K562 (cell line): ENCODE data around the gene WDR88. TPM values are rescaled to one million over a fixed set of nuclear protein-coding genes. Genes with fewer than 3 reads are reported as not detected.
A peak's percentile ranks its signal among the peaks of the same experiment; 100 is the strongest.

Experiments
- AFF1 ChIP-seq, 2 experiments: fragments of 450-650 bp; IDR thresholded peaks; 2 replicates each; pipeline ENCODE4 v1.6.1; 2018; ENCODE audit warnings: mild to moderate bottlenecking in 2 of 2, low read depth in 1 of 2; ENCODE audit not compliant: partially characterized antibody in 2 of 2
- FIP1L1 ChIP-seq: fragments of 200-400 bp; formaldehyde crosslinking; IDR thresholded peaks from 2 replicates; pipeline ENCODE4 v1.6.1; 2018; ENCODE audit warnings: mild to moderate bottlenecking, low read depth, low read length; ENCODE audit not compliant: poor library complexity, severe bottlenecking
- FOXK2 ChIP-seq, 2 experiments: fragments of 450-650 bp; IDR thresholded peaks in 1 of 2; conservative IDR thresholded peaks in 1 of 2; 2 replicates each; pipeline ENCODE4 v1.6.1; 2016; ENCODE audit warnings: low read depth in 2 of 2, mild to moderate bottlenecking in 1 of 2
- FOXP1 ChIP-seq: sonication (generic); formaldehyde crosslinking; IDR thresholded peaks from 2 replicates; pipeline ENCODE4 v1.8.0; 2022; ENCODE audit warnings: mild to moderate bottlenecking, missing genetic modification reagents
- ILF3 ChIP-seq: fragments of 450-650 bp; IDR thresholded peaks from 2 replicates; pipeline ENCODE4 v1.6.1; 2018; ENCODE audit warnings: antibody characterized with exemption, mild to moderate bottlenecking, moderate library complexity, borderline replicate concordance
- KDM4B ChIP-seq, 2 experiments: fragments of 450-650 bp in 1 of 2; sonication (generic) in 1 of 2; IDR thresholded peaks; 2 replicates each; pipeline ENCODE4 v1.6.1; 2016 to 2017; ENCODE audit warnings: borderline replicate concordance in 2 of 2, antibody characterized with exemption in 1 of 2, low read depth in 1 of 2, mild to moderate bottlenecking in 1 of 2
- KLF13 ChIP-seq: fragments of 450-650 bp; IDR thresholded peaks from 2 replicates; pipeline ENCODE4 v1.6.1; 2016; ENCODE audit warnings: missing genetic modification characterization, low read depth, mild to moderate bottlenecking, missing compliant biosample characterization, moderate library complexity, borderline replicate concordance
- MAFF ChIP-seq: IDR thresholded peaks from 2 replicates; pipeline ENCODE4 v1.6.1; 2012; ENCODE audit warnings: low read length, improper control_type of control experiment
- MTA3 ChIP-seq: fragments of 450-650 bp; formaldehyde crosslinking; IDR thresholded peaks from 2 replicates; pipeline ENCODE4 v1.6.1; 2017; ENCODE audit warnings: mild to moderate bottlenecking, borderline replicate concordance
- NCOR1 ChIP-seq: fragments of 450-650 bp; IDR thresholded peaks from 2 replicates; pipeline ENCODE4 v1.6.1; 2016; ENCODE audit warnings: mild to moderate bottlenecking, moderate library complexity
- POLR2H ChIP-seq: IDR thresholded peaks from 2 replicates; pipeline ENCODE4 v1.6.1; 2016; ENCODE audit warnings: missing genetic modification characterization, low read depth, mild to moderate bottlenecking, control low read depth, missing compliant biosample characterization, moderate library complexity
- POLR3G ChIP-seq: IDR thresholded peaks from 2 replicates; pipeline ENCODE4 v1.6.1; 2011; ENCODE audit not compliant: insufficient read length, insufficient replicate concordance; ENCODE audit errors: extremely low read depth
- PPARD ChIP-seq: fragments of 250-450 bp; sonication (Bioruptor Pico); IDR thresholded peaks from 2 replicates; pipeline ENCODE4 v1.8.0; 2022; ENCODE audit warnings: inconsistent platforms, mild to moderate bottlenecking, moderate library complexity
- RB1 ChIP-seq: fragments of 450-650 bp; IDR thresholded peaks from 2 replicates; pipeline ENCODE4 v1.6.1; 2017; ENCODE audit warnings: low read depth, mild to moderate bottlenecking
- RBM14 ChIP-seq: fragments of 200-400 bp; formaldehyde crosslinking; IDR thresholded peaks from 2 replicates; pipeline ENCODE4 v1.6.1; 2018; ENCODE audit warnings: low read depth, mild to moderate bottlenecking, low read length, moderate library complexity, borderline replicate concordance; ENCODE audit not compliant: insufficient read depth
- RBM22 ChIP-seq: fragments of 200-400 bp; formaldehyde crosslinking; IDR thresholded peaks from 2 replicates; pipeline ENCODE4 v1.6.1; 2018; ENCODE audit warnings: low read length, low read depth; ENCODE audit not compliant: poor library complexity, severe bottlenecking
- RFX7 ChIP-seq: fragments of 250-450 bp; sonication (Bioruptor Pico); IDR thresholded peaks from 2 replicates; pipeline ENCODE4 v1.5.1; 2021; ENCODE audit warnings: mild to moderate bottlenecking
- SOX6 ChIP-seq: fragments of 450-650 bp; IDR thresholded peaks from 2 replicates; pipeline ENCODE4 v1.6.1; 2014; ENCODE audit warnings: mild to moderate bottlenecking
- STAT5A ChIP-seq: IDR thresholded peaks from 2 replicates; pipeline ENCODE4 v1.6.1; 2012; ENCODE audit warnings: low read length, inconsistent platforms, borderline replicate concordance
- TARDBP ChIP-seq: fragments of 450-650 bp; IDR thresholded peaks from 2 replicates; pipeline ENCODE4 v1.6.1; 2016
- TFAP4 ChIP-seq: sonication (generic); formaldehyde crosslinking; IDR thresholded peaks from 2 replicates; pipeline ENCODE4 v1.8.0; 2022; ENCODE audit warnings: missing genetic modification reagents, mild to moderate bottlenecking, moderate library complexity, borderline replicate concordance
- U2AF1 ChIP-seq: fragments of 200-400 bp; formaldehyde crosslinking; optimal IDR thresholded peaks from 2 replicates; pipeline ENCODE3; 2017; ENCODE audit warnings: mild to moderate bottlenecking, low read depth, low read length, moderate library complexity
- ZNF384 ChIP-seq: IDR thresholded peaks from 2 replicates; pipeline ENCODE4 v1.6.1; 2012; ENCODE audit warnings: low read depth, low read length, improper control_type of control experiment
- ZNF830 ChIP-seq: fragments of 250-450 bp; sonication (Bioruptor Pico); IDR thresholded peaks from 2 replicates; pipeline ENCODE4 v1.5.0; 2021; ENCODE audit warnings: mild to moderate bottlenecking
- polyA plus RNA-seq, 8 experiments: library from polyadenylated mRNA; depleted of rRNA in 4 of 8; stranded (reverse) in 5 of 8; unstranded in 3 of 8; fragments of >200 nt; fragmentation: Nextera tagmentation in 2 of 8; fragmentation: Illumina TruSeq in 1 of 8; extraction: Ambion mirVana in 2 of 8; extraction: Trizol in 1 of 8; gene quantifications; 2 replicates each; pipeline versions ENCODE4 v1.2.1 to v1.2.3, GENCODE V29; 2011 to 2014; ENCODE audit warnings: inconsistent platforms in 1 of 8, missing spikeins in 1 of 8
- total RNA-seq, 7 experiments: library from RNA; depleted of rRNA in 6 of 7; stranded (reverse); fragments of >200 nt in 6 of 7; fragmentation: Illumina TruSeq in 2 of 7; extraction: Trizol in 2 of 7; gene quantifications; 2 replicates each; pipeline versions ENCODE4 v1.2.1 to v1.2.3, GENCODE V29; 2011 to 2021; ENCODE audit warnings: low replicate concordance in 1 of 7

The WDR88 gene
- total and polyA plus RNA-seq, 9 of the 15 experiments (the other 6 are each of a cell fraction or from before 2014, with no cell fraction given), result 0.03 to 0.04 TPM; not detected in 7

- TF ChIP-seq ZNF830 (CRISPR knock-in tag) (no peak), MTA3 (peak; percentile 62; the same call in 1 of the 2 replicates), ILF3 (no peak), MAFF (peak; percentile 63; the same call in 1 of the 2 replicates), RBM14 (no peak), SOX6 (peak; percentile 93), PPARD (no peak), AFF1 (IDR thresholded peaks at IDR 0.05; ENCODE audit: low read depth in 1 of 2, partially characterized antibody in 2 of 2) (peak in 1 of 2 experiments; percentile 62), ZNF384 (no peak), STAT5A (peak; percentile 63; the same call in 1 of the 2 replicates), RFX7 (CRISPR knock-in tag) (no peak), KDM4B (IDR thresholded peaks at IDR 0.05; ENCODE audit: borderline replicate concordance in 2 of 2, low read depth in 1 of 2) (no peak), TFAP4 (no peak), POLR3G (no peak), RBM22 (no peak), FIP1L1 (no peak), POLR2H (tag) (no peak), FOXK2 (conservative IDR thresholded peaks at IDR 0.05 in 1 of 2, IDR thresholded peaks at IDR 0.05 in 1 of 2; ENCODE audit: low read depth in 2 of 2) (peak in 1 of 2 experiments; percentile 64), U2AF1 (no peak), FOXP1 (CRISPR knock-in tag) (no peak), RB1 (peak; percentile 40; the same call in 1 of the 2 replicates), NCOR1 (peak; percentile 86), KLF13 (no peak), TARDBP (peak; percentile 47; the same call in 1 of the 2 replicates)
Measured at GRCh38 chr19:33100894-33101644, 30.8 kb upstream of the WDR88 start (continued).
